GM19035 (cell line): Measurements from ENCODE around the gene GRM5.
"Not testable (repeated sequence)": the region's sequence is repeated elsewhere in the genome, so short reads cannot be mapped to it uniquely, and the experiment has no call there.

ENCODE experiments used
- ATAC-seq: cut with Tn5 transposase; IDR thresholded peaks from one replicate; pipeline ENCODE4 v1.9.1; 2021; ENCODE audit not compliant: unreplicated experiment

The GRM5 gene

GRCh38 chr11:88508759-88509581 is 556.8 kb downstream of the GRM5 start:
- ATAC-seq = no peak

GRCh38 chr11:88508418-88508758 is 557.4 kb downstream of the GRM5 start:
- no peak for ATAC-seq

- no peak for ATAC-seq
Observed at GRCh38 chr11:88507771-88508417, 557.9 kb downstream of the GRM5 start.

GRCh38 chr11:88501541-88501940 is 564.2 kb downstream of the GRM5 start:
- ATAC-seq = no peak

- no peak for ATAC-seq
Observed at GRCh38 chr11:88495836-88496235, 569.9 kb downstream of the GRM5 start.

- no peak for ATAC-seq
Observed at GRCh38 chr11:88494848-88495247, 570.9 kb downstream of the GRM5 start.

GRCh38 chr11:88491674-88492073 is 574.1 kb downstream of the GRM5 start:
- no peak for ATAC-seq

GRCh38 chr11:88489030-88489429 is 576.8 kb downstream of the GRM5 start:
- ATAC-seq = no peak

GRCh38 chr11:88487646-88488045 is 578.1 kb downstream of the GRM5 start:
- no peak for ATAC-seq

GRCh38 chr11:88484873-88485621 is 580.7 kb downstream of the GRM5 start:
- ATAC-seq = peak; percentile 86

GRCh38 chr11:88482871-88483301 is 582.9 kb downstream of the GRM5 start:
- ATAC-seq = no peak

- ATAC-seq = no peak
Observed at GRCh38 chr11:88480223-88480622, 585.6 kb downstream of the GRM5 start.

- ATAC-seq = no peak
Observed at GRCh38 chr11:88478136-88478815, 587.5 kb downstream of the GRM5 start.

- ATAC-seq = no peak
Observed at GRCh38 chr11:88475991-88476418, 589.8 kb downstream of the GRM5 start.

- ATAC-seq = no peak
Observed at GRCh38 chr11:88474655-88475054, 591.1 kb downstream of the GRM5 start.

GRCh38 chr11:88469561-88470225 is 596.1 kb downstream of the GRM5 start:
- ATAC-seq = no peak

GRCh38 chr11:88464528-88464927 is 601.3 kb downstream of the GRM5 start:
- ATAC-seq = no peak

- not testable (repeated sequence) for ATAC-seq
Observed at GRCh38 chr11:88463301-88463700, 602.5 kb downstream of the GRM5 start.

GRCh38 chr11:88458047-88458446 is 607.7 kb downstream of the GRM5 start:
- ATAC-seq = not testable (repeated sequence)

GRCh38 chr11:88455974-88456373 is 609.8 kb downstream of the GRM5 start:
- no peak for ATAC-seq

GRCh38 chr11:88454881-88455280 is 610.9 kb downstream of the GRM5 start:
- ATAC-seq = no peak
